Astrocyte (in vitro differentiated cells and primary cell): ENCODE results near the gene POU6F2. TPM values are rescaled to one million over a fixed set of nuclear protein-coding genes. Genes with fewer than 3 reads are reported as not detected.

ENCODE experiments used
- DNase-seq: peaks from one replicate; pipeline ENCODE4 v3.0.0-alpha.2; 2010; ENCODE audit warnings: low read depth
- FAIRE-seq: peaks from 2 replicates; lab custom pipeline; 2011; peaks lifted over from hg19 to GRCh38; lab: Jason Lieb, UNC
- H2AFZ ChIP-seq: 2 replicates; pipeline ENCODE4 v1.6.0; 2012; ENCODE audit warnings: low read depth, low read length, inconsistent platforms
- H3K27ac ChIP-seq: 2 replicates; pipeline ENCODE4 v1.5.1; 2011; ENCODE audit warnings: low read depth, low read length, inconsistent platforms
- H3K27me3 ChIP-seq: 2 replicates; pipeline ENCODE4 v1.6.0; 2011; ENCODE audit warnings: low read length, inconsistent platforms; ENCODE audit not compliant: insufficient read depth
- H3K36me3 ChIP-seq: 2 replicates; pipeline ENCODE4 v1.5.1; 2011; ENCODE audit warnings: low read length, inconsistent platforms; ENCODE audit not compliant: insufficient read depth
- H3K4me1 ChIP-seq: 2 replicates; pipeline ENCODE4 v1.5.1; 2011; ENCODE audit warnings: low read length, inconsistent platforms; ENCODE audit not compliant: insufficient read depth
- H3K4me2 ChIP-seq: 2 replicates; pipeline ENCODE4 v1.6.0; 2012; ENCODE audit warnings: low read length, inconsistent platforms
- H3K4me3 ChIP-seq: 2 replicates; pipeline ENCODE4 v1.5.1; 2011; ENCODE audit warnings: low read depth, mild to moderate bottlenecking, low read length, inconsistent platforms; ENCODE audit not compliant: insufficient read depth
- H3K79me2 ChIP-seq: 2 replicates; pipeline ENCODE4 v1.6.0; 2012; ENCODE audit warnings: mild to moderate bottlenecking, low read length, inconsistent platforms; ENCODE audit not compliant: insufficient read depth
- H3K9ac ChIP-seq: 2 replicates; pipeline ENCODE4 v1.6.0; 2012; ENCODE audit warnings: mild to moderate bottlenecking, low read length, inconsistent platforms
- H3K9me3 ChIP-seq: 2 replicates; pipeline ENCODE4 v1.5.1; 2012; ENCODE audit warnings: low read depth, mild to moderate bottlenecking, low read length, inconsistent platforms; ENCODE audit not compliant: insufficient read depth
- H4K20me1 ChIP-seq: 2 replicates; pipeline ENCODE4 v1.6.0; 2012; ENCODE audit warnings: low read length, inconsistent platforms; ENCODE audit not compliant: insufficient read depth
- H3K27ac Mint-ChIP-seq: one replicate; pipeline ENCODE4 v1.8.0; 2021; ENCODE audit warnings: mild to moderate bottlenecking, mixed read lengths; ENCODE audit not compliant: unreplicated experiment
- H3K27me3 Mint-ChIP-seq: one replicate; pipeline ENCODE4 v1.8.0; 2021; ENCODE audit warnings: low read depth, mixed read lengths; ENCODE audit not compliant: unreplicated experiment
- H3K36me3 Mint-ChIP-seq: one replicate; pipeline ENCODE4 v1.8.0; 2021; ENCODE audit warnings: low read depth, mixed read lengths; ENCODE audit not compliant: unreplicated experiment
- H3K4me1 Mint-ChIP-seq: one replicate; pipeline ENCODE4 v1.8.0; 2021; ENCODE audit warnings: low read depth, mixed read lengths; ENCODE audit not compliant: unreplicated experiment
- H3K4me3 Mint-ChIP-seq: one replicate; pipeline ENCODE4 v1.8.0; 2021; ENCODE audit warnings: mild to moderate bottlenecking, moderate library complexity, mixed read lengths; ENCODE audit not compliant: unreplicated experiment
- H3K9me3 Mint-ChIP-seq: one replicate; pipeline ENCODE4 v1.8.0; 2021; ENCODE audit warnings: mild to moderate bottlenecking, mixed read lengths; ENCODE audit not compliant: unreplicated experiment
- CTCF ChIP-seq: IDR thresholded peaks from 2 replicates; pipeline ENCODE4 v1.5.1; 2011; ENCODE audit warnings: low read depth, mild to moderate bottlenecking, inconsistent platforms, low read length, moderate library complexity; ENCODE audit not compliant: insufficient read depth
- EZH2 ChIP-seq: IDR thresholded peaks from 2 replicates; pipeline ENCODE4 v1.6.1; 2012; ENCODE audit warnings: mild to moderate bottlenecking, low read length, inconsistent platforms; ENCODE audit not compliant: insufficient read depth
- total RNA-seq: library from RNA; stranded (reverse); gene quantifications from 2 replicates; pipeline ENCODE4 v1.2.1, GENCODE V29; 2021

Gene POU6F2
- total RNA-seq, 1 donor from 2014 or later, result 0.45 TPM

GRCh38 chr7:39062811-39063210 is 85.1 kb downstream of the POU6F2 start:
- H3K27me3 Mint-ChIP-seq, result no peaks in the 10 kb centered on the region
- no peaks in the 10 kb centered on the region for H3K27me3 ChIP-seq
- no peaks in the 10 kb centered on the region for H4K20me1 ChIP-seq
- H3K9me3 ChIP-seq, result no peaks in the 10 kb centered on the region
- no peaks in the 10 kb centered on the region for H3K36me3 ChIP-seq
- H3K79me2 ChIP-seq, result no peaks in the 10 kb centered on the region
- H3K4me3 ChIP-seq, result no peak overlapping the region
- H3K9ac ChIP-seq, result no peak overlapping the region
- no peak overlapping the region for H3K4me3 Mint-ChIP-seq
- H2AFZ ChIP-seq, result no peak overlapping the region
- H3K36me3 Mint-ChIP-seq, result no peaks in the 10 kb centered on the region
- FAIRE-seq (no peak), DNase-seq (no peak)
- no peak overlapping the region for H3K4me2 ChIP-seq
- no peaks in the 10 kb centered on the region for H3K4me1 Mint-ChIP-seq
- H3K4me1 ChIP-seq, result no peaks in the 10 kb centered on the region
- no peak for TF ChIP-seq CTCF
- no peak for TF ChIP-seq EZH2
- no peaks in the 10 kb centered on the region for H3K9me3 Mint-ChIP-seq
- no peak overlapping the region for H3K27ac Mint-ChIP-seq
- H3K27ac ChIP-seq, result no peak overlapping the region

- Histone ChIP-seq H3K36me3 (no peaks in the 10 kb centered on the region), H2AFZ (no peak overlapping the region), H4K20me1 (no peaks in the 10 kb centered on the region), H3K27me3 (no peaks in the 10 kb centered on the region), H3K27ac (no peak overlapping the region), H3K4me1 (peaks cover 2% of the 10 kb centered on the region), H3K9ac (no peak overlapping the region), H3K79me2 (no peaks in the 10 kb centered on the region), H3K4me2 (no peak overlapping the region), H3K9me3 (no peaks in the 10 kb centered on the region), H3K4me3 (no peak overlapping the region)
- Mint-ChIP-seq H3K27me3 (peaks cover 6% of the 10 kb centered on the region), H3K9me3 (no peaks in the 10 kb centered on the region), H3K27ac (no peak overlapping the region), H3K4me1 (peaks cover 3% of the 10 kb centered on the region), H3K36me3 (no peaks in the 10 kb centered on the region), H3K4me3 (no peak overlapping the region)
- TF ChIP-seq EZH2 (no peak), CTCF (no peak)
- DNase-seq (no peak), FAIRE-seq (no peak)
These were observed 91.3 kb downstream of the POU6F2 start for GRCh38 chr7:39069031-39069430.

DNA sequence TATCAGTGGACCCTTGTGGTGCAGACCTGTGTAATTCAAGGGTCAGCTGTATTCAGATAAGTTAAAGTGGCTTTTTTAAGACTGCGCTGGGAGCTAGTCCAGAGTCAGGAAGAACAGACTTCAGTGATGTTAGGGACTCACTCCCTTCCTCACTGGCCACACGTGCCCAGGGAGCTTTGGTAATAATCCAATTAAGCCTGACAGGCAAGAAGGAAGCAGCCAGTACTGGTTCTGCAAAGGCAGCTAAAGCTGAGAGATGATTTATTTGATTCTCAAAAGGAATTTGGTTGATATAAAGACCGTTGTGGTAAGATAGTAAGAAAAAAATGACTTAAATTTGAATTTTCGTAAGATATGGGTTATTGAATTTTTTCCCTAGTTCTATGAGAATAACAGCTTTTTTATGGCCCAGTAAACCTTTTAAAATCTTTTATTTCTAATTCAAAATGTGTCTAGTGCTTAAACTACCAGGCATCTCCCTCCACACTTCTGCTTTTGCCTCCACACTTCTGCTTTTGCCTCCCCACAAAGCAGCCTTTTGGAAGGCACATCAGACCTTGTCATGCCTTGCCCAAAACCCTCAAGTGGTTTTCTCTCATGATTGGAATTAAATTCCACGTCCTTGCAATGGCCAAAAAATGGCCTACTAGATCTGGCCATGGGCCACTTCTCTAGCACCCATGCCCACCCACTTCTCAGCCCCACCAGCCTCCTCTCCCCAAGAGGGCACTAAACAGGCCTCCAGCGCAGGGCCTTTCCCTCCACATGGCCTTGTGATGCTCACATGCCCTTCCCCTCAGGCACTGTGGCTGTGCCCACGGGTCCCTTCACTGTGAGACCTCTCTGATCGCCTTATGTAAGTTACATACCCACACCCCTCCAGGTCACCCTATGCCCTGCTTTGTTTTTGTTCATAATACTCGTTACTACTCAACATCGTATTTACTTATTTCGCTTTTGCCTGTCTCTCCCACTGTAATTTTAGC is 92.5 kb downstream of the POU6F2 start:
- Histone ChIP-seq H3K27ac (no peak overlapping the region), H3K4me1 (peaks cover 2% of the 10 kb centered on the region), H3K79me2 (no peaks in the 10 kb centered on the region), H3K9me3 (no peaks in the 10 kb centered on the region), H4K20me1 (no peaks in the 10 kb centered on the region), H3K27me3 (no peaks in the 10 kb centered on the region), H3K4me2 (no peak overlapping the region), H3K36me3 (no peaks in the 10 kb centered on the region), H2AFZ (no peak overlapping the region), H3K9ac (no peak overlapping the region), H3K4me3 (no peak overlapping the region)
- H3K36me3 Mint-ChIP-seq, result no peaks in the 10 kb centered on the region
- H3K27ac Mint-ChIP-seq, result no peak overlapping the region
- TF ChIP-seq EZH2 (no peak), CTCF (no peak)
- no peak overlapping the region for H3K4me3 Mint-ChIP-seq
- peaks cover 3% of the 10 kb centered on the region for H3K4me1 Mint-ChIP-seq
- DNase-seq (no peak), FAIRE-seq (no peak)
- H3K27me3 Mint-ChIP-seq, result peaks cover 6% of the 10 kb centered on the region
- no peaks in the 10 kb centered on the region for H3K9me3 Mint-ChIP-seq
